Neuronal stem cell (in vitro differentiated cells): ENCODE data around the gene RRP7A.
"Not testable (repeated sequence)": the region's sequence is repeated elsewhere in the genome, so short reads cannot be mapped to it uniquely, and the experiment has no call there.

Experiments used
- DNase-seq: peaks from one replicate; pipeline ENCODE4 v3.0.0-alpha.2; 2013; ENCODE audit warnings: low spot score
- H2AFZ ChIP-seq: one replicate; pipeline ENCODE4 v1.6.1; 2013; ENCODE audit warnings: mild to moderate bottlenecking, low read length, inconsistent platforms
- H2AK5ac ChIP-seq: 2 replicates; pipeline ENCODE4 v1.6.1; 2013; ENCODE audit warnings: low read depth, mild to moderate bottlenecking, inconsistent platforms, low read length, moderate library complexity, mixed read lengths
- H2BK120ac ChIP-seq: 2 replicates; pipeline ENCODE4 v1.6.1; 2013; ENCODE audit warnings: low read depth, mild to moderate bottlenecking, inconsistent platforms, low read length, moderate library complexity, mixed read lengths
- H2BK12ac ChIP-seq: one replicate; pipeline ENCODE4 v1.6.1; 2013; ENCODE audit warnings: low read length, inconsistent platforms
- H2BK15ac ChIP-seq: 2 replicates; pipeline ENCODE4 v1.6.1; 2013; ENCODE audit warnings: mild to moderate bottlenecking, low read length, inconsistent platforms, mixed read lengths
- H2BK5ac ChIP-seq: one replicate; pipeline ENCODE4 v1.6.1; 2013; ENCODE audit warnings: inconsistent platforms, mild to moderate bottlenecking, low read length, moderate library complexity
- H3K14ac ChIP-seq: one replicate; pipeline ENCODE4 v1.6.1; 2013; ENCODE audit warnings: low read length, inconsistent platforms
- H3K18ac ChIP-seq: 2 replicates; pipeline ENCODE4 v1.6.1; 2013; ENCODE audit warnings: low read length, inconsistent platforms
- H3K23ac ChIP-seq: 2 replicates; pipeline ENCODE4 v1.6.1; 2013; ENCODE audit warnings: low read depth, mild to moderate bottlenecking, mixed read lengths, low read length, inconsistent platforms; ENCODE audit not compliant: poor library complexity
- H3K27ac ChIP-seq: replicated peaks from 3 replicates; pipeline ENCODE4 v1.5.1; 2013; ENCODE audit warnings: low read length, inconsistent platforms
- H3K27me3 ChIP-seq, 3 experiments: 2 replicates each; pipeline ENCODE4 v1.6.1; 2013; ENCODE audit warnings: low read length in 3 of 3, mild to moderate bottlenecking in 2 of 3, inconsistent platforms in 1 of 3, low read depth in 1 of 3, mixed read lengths in 1 of 3, moderate library complexity in 1 of 3; ENCODE audit not compliant: control insufficient read depth in 3 of 3, insufficient read depth in 3 of 3
- H3K36me3 ChIP-seq, 2 donors: replicated peaks in 1 of 2; 2 replicates each; pipeline ENCODE4 v1.6.1; 2013; ENCODE audit warnings: low read length in 2 of 2; ENCODE audit not compliant: control insufficient read depth in 2 of 2, insufficient read depth in 2 of 2
- H3K4ac ChIP-seq: 2 replicates; pipeline ENCODE4 v1.6.1; 2013; ENCODE audit warnings: inconsistent platforms, mild to moderate bottlenecking, low read length, moderate library complexity
- H3K4me1 ChIP-seq, 2 donors: 1 replicate in 1 of 2; 2 replicates in 1 of 2; pipeline ENCODE4 v1.6.1; 2013; ENCODE audit warnings: low read length in 2 of 2, low read depth in 1 of 2; ENCODE audit not compliant: control insufficient read depth in 2 of 2, insufficient read depth in 1 of 2
- H3K4me2 ChIP-seq: one replicate; pipeline ENCODE4 v1.6.1; 2013; ENCODE audit warnings: mild to moderate bottlenecking, low read length, inconsistent platforms; ENCODE audit not compliant: insufficient read depth, poor library complexity, severe bottlenecking
- H3K4me3 ChIP-seq, 2 donors: 2 replicates each; pipeline ENCODE4 v1.5.1; 2013; ENCODE audit warnings: low read length in 2 of 2, mild to moderate bottlenecking in 2 of 2, inconsistent platforms in 1 of 2, moderate library complexity in 1 of 2
- H3K79me1 ChIP-seq: one replicate; pipeline ENCODE4 v1.6.1; 2013; ENCODE audit warnings: low read depth, mild to moderate bottlenecking, inconsistent platforms, low read length, moderate library complexity
- H3K9ac ChIP-seq: one replicate; pipeline ENCODE4 v1.6.1; 2013; ENCODE audit warnings: mild to moderate bottlenecking, low read depth, low read length, inconsistent platforms; ENCODE audit not compliant: poor library complexity
- H3K9me3 ChIP-seq, 2 donors: replicated peaks in 1 of 2; 2 replicates each; pipeline versions ENCODE3 to v1.6.1; 2013; ENCODE audit warnings: low read length in 2 of 2, mild to moderate bottlenecking in 2 of 2, inconsistent platforms in 1 of 2, low read depth in 1 of 2, mixed read lengths in 1 of 2, moderate library complexity in 1 of 2; ENCODE audit not compliant: control insufficient read depth in 2 of 2, insufficient read depth in 1 of 2
- H4K8ac ChIP-seq: one replicate; pipeline ENCODE4 v1.6.1; 2013; ENCODE audit warnings: low read depth, mild to moderate bottlenecking, inconsistent platforms, low read length, moderate library complexity
- H4K91ac ChIP-seq: one replicate; pipeline ENCODE4 v1.6.1; 2013; ENCODE audit warnings: low read length, low read depth, mild to moderate bottlenecking, inconsistent platforms; ENCODE audit not compliant: poor library complexity
- WGBS, 2 donors: extraction: QIAGEN DNeasy Blood & Tissue Kit; methylation state at CpG; one replicate each; pipeline ENCODE4 v1.1.7; 2013; ENCODE audit warnings: missing lambda C conversion rate in 2 of 2, mixed read lengths in 1 of 2; ENCODE audit not compliant: insufficient read length in 2 of 2, insufficient replicate concordance in 1 of 2; ENCODE audit errors: extremely low coverage in 2 of 2; 5-methylcytosine and 5-hydroxymethylcytosine counted together

Gene RRP7A

DNA sequence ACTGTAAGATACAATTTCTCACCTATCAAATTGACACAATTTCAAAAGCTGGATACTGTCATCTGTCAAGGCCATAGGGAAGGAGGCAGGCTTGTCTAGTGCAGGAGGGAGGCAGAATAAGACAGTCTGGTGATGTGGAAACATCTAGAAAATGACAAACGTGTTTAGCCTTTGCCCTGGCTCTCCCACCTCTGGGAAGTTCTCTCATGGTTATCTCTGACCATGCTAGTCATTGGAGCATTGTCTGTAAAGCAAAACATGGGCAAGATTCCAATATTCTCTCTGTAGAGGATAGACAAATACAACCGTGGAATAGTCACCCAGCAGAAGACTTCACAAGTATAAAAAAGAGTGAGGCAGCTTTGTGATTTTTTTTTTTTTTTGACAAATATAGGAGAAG is 25.1 kb upstream of the RRP7A start:
- Histone ChIP-seq H3K36me3 (no peaks in the 10 kb centered on the region), H4K91ac (no peak overlapping the region), H2AK5ac (no peak overlapping the region), H3K23ac (no peak overlapping the region), H3K9me3 (no peaks in the 10 kb centered on the region), H3K9ac (no peak overlapping the region), H2BK12ac (no peak overlapping the region), H3K4me1 (peaks cover 0 to 5% of the 10 kb centered on the region in 2 donors), H3K27ac (no peak overlapping the region), H3K4me2 (no peak overlapping the region), H3K79me1 (no peaks in the 10 kb centered on the region), H2BK120ac (no peak overlapping the region), H4K8ac (no peak overlapping the region), H3K4ac (no peak overlapping the region), H2BK15ac (no peak overlapping the region), H3K18ac (no peak overlapping the region), H3K27me3 (no peaks in the 10 kb centered on the region), H3K4me3 (no peak overlapping the region), H2AFZ (no peak overlapping the region), H3K14ac (no peak overlapping the region), H2BK5ac (no peak overlapping the region)
- DNase-seq, result no peak
- no CpG with 5 or more reads among the region's 2 CpGs for WGBS, 2 donors

DNA sequence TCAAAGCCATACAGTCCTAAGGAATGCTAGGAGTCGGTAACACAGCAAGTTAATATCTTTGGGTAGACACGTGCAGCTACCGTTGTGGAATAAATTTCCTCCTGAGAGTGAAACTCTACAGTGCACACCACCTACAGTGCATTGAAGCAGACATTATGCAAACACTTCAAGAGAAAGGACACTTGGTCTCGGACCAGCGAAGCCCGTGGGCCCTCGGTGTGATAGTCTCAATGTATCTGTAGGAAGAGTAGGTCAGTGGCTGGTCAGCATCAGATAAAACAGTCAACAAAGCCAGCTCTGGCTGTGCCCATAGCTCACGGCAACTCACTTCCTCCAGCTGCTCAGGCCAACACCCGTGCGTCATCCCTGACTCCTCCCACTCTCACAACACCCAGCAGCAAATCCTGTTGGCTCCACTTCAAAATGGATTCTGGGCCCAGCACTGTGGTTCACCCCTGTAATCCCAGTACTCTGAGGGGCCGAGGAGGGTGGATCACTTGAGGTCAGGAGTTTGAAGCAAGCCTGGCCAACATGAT is 19.7 kb upstream of the RRP7A start:
- not testable (repeated sequence) for H3K4ac ChIP-seq, H2BK5ac ChIP-seq, DNase-seq, H3K14ac ChIP-seq, H3K27ac ChIP-seq, H3K4me1 ChIP-seq, H4K8ac ChIP-seq, H3K4me2 ChIP-seq, H3K79me1 ChIP-seq, H2AFZ ChIP-seq, H4K91ac ChIP-seq, H3K18ac ChIP-seq, H3K9ac ChIP-seq, H3K27me3 ChIP-seq, H2BK15ac ChIP-seq, H3K36me3 ChIP-seq, H2AK5ac ChIP-seq, H2BK120ac ChIP-seq, H3K9me3 ChIP-seq, H3K4me3 ChIP-seq, H3K23ac ChIP-seq, H2BK12ac ChIP-seq
- WGBS, 2 donors, result no CpG with 5 or more reads among the region's 11 CpGs

DNA sequence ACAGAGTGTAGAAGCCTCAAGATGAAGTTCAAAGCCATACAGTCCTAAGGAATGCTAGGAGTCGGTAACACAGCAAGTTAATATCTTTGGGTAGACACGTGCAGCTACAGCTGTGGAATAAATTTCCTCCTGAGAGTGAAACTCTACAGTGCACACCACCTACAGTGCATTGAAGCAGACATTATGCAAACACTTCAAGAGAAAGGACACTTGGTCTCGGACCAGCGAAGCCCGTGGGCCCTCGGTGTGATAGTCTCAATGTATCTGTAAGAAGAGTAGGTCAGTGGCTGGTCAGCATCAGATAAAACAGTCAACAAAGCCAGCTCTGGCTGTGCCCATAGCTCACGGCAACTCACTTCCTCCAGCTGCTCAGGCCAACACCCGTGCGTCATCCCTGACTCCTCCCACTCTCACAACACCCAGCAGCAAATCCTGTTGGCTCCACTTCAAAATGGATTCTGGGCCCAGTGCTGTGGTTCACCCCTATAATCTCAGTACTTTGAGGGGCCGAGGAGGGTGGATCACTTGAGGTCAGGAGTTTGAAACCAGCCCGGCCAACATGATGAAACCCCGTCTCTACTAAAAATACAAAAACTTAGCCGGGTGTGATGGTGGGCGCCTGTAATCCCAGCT is 17.7 kb upstream of the RRP7A start:
- not testable (repeated sequence) for H3K4me2 ChIP-seq, H2BK15ac ChIP-seq, H3K27ac ChIP-seq, H3K27me3 ChIP-seq, H3K79me1 ChIP-seq, H3K14ac ChIP-seq, DNase-seq, H2AK5ac ChIP-seq, H3K9me3 ChIP-seq, H3K18ac ChIP-seq, H3K9ac ChIP-seq, H3K4me3 ChIP-seq, H2BK5ac ChIP-seq, H2BK12ac ChIP-seq, H4K8ac ChIP-seq, H3K36me3 ChIP-seq, H3K4me1 ChIP-seq, H2BK120ac ChIP-seq, H3K4ac ChIP-seq, H4K91ac ChIP-seq, H3K23ac ChIP-seq
- no CpG with 5 or more reads among the region's 14 CpGs for WGBS, 2 donors
- peak overlapping the region; percentile 72 for H2AFZ ChIP-seq

DNA sequence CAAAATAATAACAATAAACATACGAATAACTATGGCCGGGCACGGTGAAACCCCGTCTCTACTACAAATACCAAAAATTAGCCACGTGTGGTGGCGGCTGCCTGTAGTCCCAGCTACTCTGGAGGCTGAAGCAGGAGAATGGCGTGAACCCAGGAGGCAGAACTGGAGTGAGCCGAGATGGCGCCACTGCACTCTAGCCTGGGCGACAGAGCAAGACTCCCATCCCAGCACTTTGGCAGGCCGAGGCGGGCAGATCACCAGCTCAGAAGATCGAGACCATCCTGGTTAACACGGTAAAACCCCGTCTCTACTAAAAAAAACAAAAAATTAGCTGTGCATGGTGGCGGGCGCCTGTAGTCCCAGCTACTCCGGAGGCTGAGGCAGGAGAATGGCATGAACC is 17.0 kb upstream of the RRP7A start:
- not testable (repeated sequence) for H4K91ac ChIP-seq, H2AFZ ChIP-seq, H3K79me1 ChIP-seq, H3K4me1 ChIP-seq, H3K18ac ChIP-seq, H2AK5ac ChIP-seq, H2BK5ac ChIP-seq, H3K4me2 ChIP-seq, H3K14ac ChIP-seq, H4K8ac ChIP-seq, H3K23ac ChIP-seq, H3K4ac ChIP-seq, H2BK12ac ChIP-seq, H3K4me3 ChIP-seq, H3K9me3 ChIP-seq, H2BK15ac ChIP-seq, H2BK120ac ChIP-seq, H3K36me3 ChIP-seq, DNase-seq, H3K9ac ChIP-seq, H3K27me3 ChIP-seq, H3K27ac ChIP-seq
- WGBS, 2 donors, result no CpG with 5 or more reads among the region's 18 CpGs
